Uterus (tissue), 4 donors: Measurements from ENCODE around the gene PRAMEF11. TPM values are rescaled to one million over a fixed set of nuclear protein-coding genes. Genes with fewer than 3 reads are reported as not detected.

Experiments used
- DNase-seq, 2 donors: peaks; one replicate each; pipeline ENCODE4 v3.0.0-alpha.2; 2019 to 2020
- H3K27ac ChIP-seq, 2 donors: fragments of 200-600 bp; sonication (generic); 1 replicate in 1 of 2; 2 replicates in 1 of 2; pipeline ENCODE4 v1.5.1; 2016 to 2018
- H3K27me3 ChIP-seq, 2 donors: fragments of 200-600 bp; sonication (generic); one replicate each; pipeline ENCODE4 v1.5.1; 2018 to 2019; ENCODE audit warnings: control low read depth in 1 of 2
- H3K36me3 ChIP-seq, 2 donors: fragments of 200-600 bp; sonication (generic); one replicate each; pipeline ENCODE4 v1.5.1; 2019; ENCODE audit warnings: control low read depth in 1 of 2
- H3K4me1 ChIP-seq, 2 donors: fragments of 200-600 bp; sonication (generic); one replicate each; pipeline ENCODE4 v1.5.1; 2018 to 2019; ENCODE audit warnings: control low read depth in 1 of 2
- H3K4me3 ChIP-seq, 2 donors: fragments of 200-600 bp; sonication (generic); 1 replicate in 1 of 2; 2 replicates in 1 of 2; pipeline ENCODE4 v1.5.1; 2018 to 2019; ENCODE audit warnings: mild to moderate bottlenecking in 1 of 2
- H3K9me3 ChIP-seq, 2 donors: fragments of 200-600 bp; sonication (generic); one replicate each; pipeline ENCODE4 v1.5.1; 2019; ENCODE audit warnings: control low read depth in 1 of 2
- POLR2A ChIP-seq, 2 donors: fragments of 450-650 bp; IDR thresholded peaks; one replicate each; pipeline ENCODE4 v1.6.1; 2016; ENCODE audit warnings: antibody characterized with exemption in 2 of 2, mild to moderate bottlenecking in 1 of 2, moderate library complexity in 1 of 2
- intact Hi-C: fragments of 100-400 bp; cut with DNase I; formaldehyde crosslinking; loops from one replicate; pipeline ENCODE4 v1.15.1; 2023; ENCODE audit warnings: low total_unique reads
- total RNA-seq, 4 donors: library from RNA; depleted of rRNA in 3 of 4; stranded (reverse); fragments of >200 nt in 3 of 4; gene quantifications; one replicate each; pipeline versions ENCODE4 v1.1.0 to v1.2.4, GENCODE V29; 2014 to 2023
- TF ChIP-seq, protein P1 (sequence below), 4 experiments: fragments of 200-600 bp in 2 of 4; fragments of 450-650 bp in 2 of 4; sonication (generic) in 2 of 4; IDR thresholded peaks; one replicate each; pipeline ENCODE4 v1.5.1; 2016 to 2019; ENCODE audit warnings: antibody characterized with exemption in 4 of 4, mild to moderate bottlenecking in 2 of 4, moderate library complexity in 1 of 4
- donor health status: DM: yes; HTN: yes; CAD: no.

Gene PRAMEF11
- total RNA-seq, 4 donors from 2014 or later = not detected

DNA sequence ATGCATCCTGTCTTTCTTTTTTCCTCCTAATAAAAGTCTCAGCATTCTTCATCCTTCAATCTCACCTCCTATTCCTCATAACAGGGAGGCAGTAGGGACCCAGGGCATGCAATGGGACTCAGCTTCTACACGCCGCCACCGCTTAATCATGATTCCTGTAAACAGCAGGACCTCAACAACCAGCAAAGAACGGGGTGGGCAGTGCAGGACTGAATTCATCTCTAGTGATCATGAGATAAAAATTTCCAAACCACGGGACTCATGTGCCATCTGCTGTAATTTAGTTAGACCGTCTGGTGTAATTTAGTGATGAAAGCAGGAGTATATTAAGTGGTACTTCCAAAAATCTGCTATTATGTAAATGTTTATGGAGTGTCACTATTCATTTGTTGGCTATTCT is 52.3 kb downstream of the PRAMEF11 start:
- Histone ChIP-seq H3K27me3 (no peaks in the 10 kb centered on the region), H3K4me1 (no peaks in the 10 kb centered on the region), H3K27ac (no peak overlapping the region), H3K9me3 (no peaks in the 10 kb centered on the region), H3K4me3 (no peak overlapping the region), H3K36me3 (no peaks in the 10 kb centered on the region)
- TF ChIP-seq POLR2A (IDR thresholded peaks at IDR 0.05) = no peak
- intact Hi-C loops = no loop called here
- DNase-seq = no peak

- no peaks in the 10 kb centered on the region for H3K36me3 ChIP-seq
- H3K9me3 ChIP-seq = no peaks in the 10 kb centered on the region
- H3K4me1 ChIP-seq = no peaks in the 10 kb centered on the region
- no peak overlapping the region for H3K4me3 ChIP-seq
- no peak for DNase-seq
- H3K27me3 ChIP-seq = no peaks in the 10 kb centered on the region
- no peak overlapping the region for H3K27ac ChIP-seq
- TF ChIP-seq, protein P1, sequence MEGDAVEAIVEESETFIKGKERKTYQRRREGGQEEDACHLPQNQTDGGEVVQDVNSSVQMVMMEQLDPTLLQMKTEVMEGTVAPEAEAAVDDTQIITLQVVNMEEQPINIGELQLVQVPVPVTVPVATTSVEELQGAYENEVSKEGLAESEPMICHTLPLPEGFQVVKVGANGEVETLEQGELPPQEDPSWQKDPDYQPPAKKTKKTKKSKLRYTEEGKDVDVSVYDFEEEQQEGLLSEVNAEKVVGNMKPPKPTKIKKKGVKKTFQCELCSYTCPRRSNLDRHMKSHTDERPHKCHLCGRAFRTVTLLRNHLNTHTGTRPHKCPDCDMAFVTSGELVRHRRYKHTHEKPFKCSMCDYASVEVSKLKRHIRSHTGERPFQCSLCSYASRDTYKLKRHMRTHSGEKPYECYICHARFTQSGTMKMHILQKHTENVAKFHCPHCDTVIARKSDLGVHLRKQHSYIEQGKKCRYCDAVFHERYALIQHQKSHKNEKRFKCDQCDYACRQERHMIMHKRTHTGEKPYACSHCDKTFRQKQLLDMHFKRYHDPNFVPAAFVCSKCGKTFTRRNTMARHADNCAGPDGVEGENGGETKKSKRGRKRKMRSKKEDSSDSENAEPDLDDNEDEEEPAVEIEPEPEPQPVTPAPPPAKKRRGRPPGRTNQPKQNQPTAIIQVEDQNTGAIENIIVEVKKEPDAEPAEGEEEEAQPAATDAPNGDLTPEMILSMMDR (IDR thresholded peaks at IDR 0.05) = no peak
- no peak for TF ChIP-seq POLR2A (IDR thresholded peaks at IDR 0.05)
- intact Hi-C loops = no loop called here
These were observed 53.1 kb downstream of the PRAMEF11 start for GRCh38 chr1:12778061-12778460.

- intact Hi-C loops = no loop called here
- H3K36me3 ChIP-seq = no peaks in the 10 kb centered on the region
- no peaks in the 10 kb centered on the region for H3K9me3 ChIP-seq
- H3K27me3 ChIP-seq = no peaks in the 10 kb centered on the region
- H3K4me1 ChIP-seq = no peaks in the 10 kb centered on the region
- no peak for DNase-seq
- no peak overlapping the region for H3K4me3 ChIP-seq
- TF ChIP-seq, protein P1 (IDR thresholded peaks at IDR 0.05) = no peak
- no peak for TF ChIP-seq POLR2A (IDR thresholded peaks at IDR 0.05)
- H3K27ac ChIP-seq = no peak overlapping the region
These were observed 54.2 kb downstream of the PRAMEF11 start for GRCh38 chr1:12776801-12777557.

GRCh38 chr1:12775443-12775842 is 55.8 kb downstream of the PRAMEF11 start:
- intact Hi-C loops = no loop called here
- TF ChIP-seq POLR2A (IDR thresholded peaks at IDR 0.05) = no peak
- TF ChIP-seq, protein P1 (IDR thresholded peaks at IDR 0.05) = no peak
- H3K4me3 ChIP-seq = no peak overlapping the region
- no peaks in the 10 kb centered on the region for H3K4me1 ChIP-seq
- no peaks in the 10 kb centered on the region for H3K9me3 ChIP-seq
- H3K36me3 ChIP-seq = no peaks in the 10 kb centered on the region
- H3K27me3 ChIP-seq = no peaks in the 10 kb centered on the region
- H3K27ac ChIP-seq = no peak overlapping the region
- no peak for DNase-seq

DNA sequence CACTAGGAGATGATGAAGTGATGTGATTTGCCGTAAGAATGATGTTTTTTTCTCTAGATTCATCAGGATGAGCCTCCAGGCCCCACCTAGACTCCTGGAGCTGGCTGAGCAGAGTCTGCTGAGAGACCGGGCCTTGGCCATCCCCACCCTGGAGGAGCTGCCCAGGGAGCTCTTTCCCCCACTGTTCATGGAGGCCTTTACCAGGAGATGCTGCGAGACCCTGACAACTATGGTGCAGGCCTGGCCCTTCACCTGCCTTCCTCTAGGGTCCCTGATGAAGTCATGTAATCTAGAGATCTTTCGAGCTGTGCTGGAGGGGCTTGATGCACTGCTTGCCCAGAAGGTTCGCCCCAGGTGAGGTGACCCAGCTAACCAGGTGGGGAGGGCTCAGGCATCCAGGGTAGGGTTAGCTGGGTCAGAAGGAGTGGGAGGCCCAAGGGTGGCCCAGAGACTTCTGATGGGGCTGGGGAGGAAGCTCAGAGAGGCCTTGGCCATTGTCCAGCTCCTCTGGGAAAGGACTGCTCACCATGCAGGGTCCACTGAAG is 56.3 kb downstream of the PRAMEF11 start:
- Histone ChIP-seq H3K9me3 (no peaks in the 10 kb centered on the region), H3K27me3 (no peaks in the 10 kb centered on the region), H3K4me3 (no peak overlapping the region), H3K27ac (no peak overlapping the region), H3K4me1 (no peaks in the 10 kb centered on the region), H3K36me3 (no peaks in the 10 kb centered on the region)
- DNase-seq = no peak
- intact Hi-C loops = no loop called here
- TF ChIP-seq, protein P1 (IDR thresholded peaks at IDR 0.05) = no peak
- no peak for TF ChIP-seq POLR2A (IDR thresholded peaks at IDR 0.05)

Other genes starting within 250 kb of the PRAMEF11 start
- 10 to 100 TPM; 12.6 to 82.0 (median 51.5) TPM for gene DHRS3, start 213.2 kb downstream of the PRAMEF11 start, total RNA-seq
- gene AADACL4, start 187.3 kb downstream of the PRAMEF11 start, total RNA-seq = under 1 TPM in 2 of 4 donors, not detected in 2; 0.14 to 0.46 TPM
- gene AADACL3, start 115.3 kb downstream of the PRAMEF11 start, total RNA-seq = not detected
- under 1 TPM in 1 of 4 donors, not detected in 3; 0.14 TPM for gene CFAP107, start 85.2 kb downstream of the PRAMEF11 start, total RNA-seq
- gene PRAMEF12, start 57.7 kb downstream of the PRAMEF11 start, total RNA-seq = not detected
- not detected for gene PRAMEF1, start 40.0 kb downstream of the PRAMEF11 start, total RNA-seq
- gene HNRNPCL1, start 17.3 kb upstream of the PRAMEF11 start, total RNA-seq = not detected
- gene PRAMEF2, start 25.7 kb upstream of the PRAMEF11 start, total RNA-seq = not detected
- not detected for gene PRAMEF4, start 54.8 kb upstream of the PRAMEF11 start, total RNA-seq
- gene PRAMEF10, start 66.9 kb upstream of the PRAMEF11 start, total RNA-seq = not detected
- gene PRAMEF7, start 85.2 kb upstream of the PRAMEF11 start, total RNA-seq = not detected
- not detected for gene PRAMEF6, start 116.2 kb upstream of the PRAMEF11 start, total RNA-seq
- not detected for gene PRAMEF27, start 225.2 kb upstream of the PRAMEF11 start, total RNA-seq
- gene HNRNPCL3, start 229.4 kb upstream of the PRAMEF11 start, total RNA-seq = not detected
- gene PRAMEF25, start 239.4 kb upstream of the PRAMEF11 start, total RNA-seq = not detected